CD4-positive, alpha-beta T cell treated with Interleukin-6 for 4 hours (primary cell): Measurements from ENCODE around the gene FAM120A.
"Not testable (repeated sequence)": the region's sequence is repeated elsewhere in the genome, so short reads cannot be mapped to it uniquely, and the experiment has no call there.

ENCODE experiments used
- DNase-seq: peaks from one replicate; pipeline ENCODE4 v3.0.0-alpha.2; 2020; ENCODE audit warnings: mixed read lengths

FAM120A gene

GRCh38 chr9:93475108-93475507 is 23.6 kb downstream of the FAM120A start:
- DNase-seq, result no peak

- DNase-seq, result no peak
Observed at GRCh38 chr9:93475856-93476255, 24.4 kb downstream of the FAM120A start.

- DNase-seq, result no peak
Observed at GRCh38 chr9:93476924-93477323, 25.4 kb downstream of the FAM120A start.

- no peak for DNase-seq
Observed at GRCh38 chr9:93477397-93477796, 25.9 kb downstream of the FAM120A start.

GRCh38 chr9:93479726-93480125 is 28.2 kb downstream of the FAM120A start:
- DNase-seq, result no peak

GRCh38 chr9:93480262-93480661 is 28.8 kb downstream of the FAM120A start:
- no peak for DNase-seq

- no peak for DNase-seq
Observed at GRCh38 chr9:93480728-93481324, 29.3 kb downstream of the FAM120A start.

GRCh38 chr9:93483497-93483896 is 32.0 kb downstream of the FAM120A start:
- DNase-seq, result no peak

GRCh38 chr9:93486268-93486667 is 34.8 kb downstream of the FAM120A start:
- no peak for DNase-seq

- DNase-seq, result no peak
Observed at GRCh38 chr9:93488244-93488643, 36.8 kb downstream of the FAM120A start.

- DNase-seq, result no peak
Observed at GRCh38 chr9:93491593-93492232, 40.2 kb downstream of the FAM120A start.

- no peak for DNase-seq
Observed at GRCh38 chr9:93492327-93492726, 40.8 kb downstream of the FAM120A start.

GRCh38 chr9:93493949-93494348 is 42.5 kb downstream of the FAM120A start:
- no peak for DNase-seq

- DNase-seq, result no peak
Observed at GRCh38 chr9:93496285-93496684, 44.8 kb downstream of the FAM120A start.

GRCh38 chr9:93500571-93501298 is 49.2 kb downstream of the FAM120A start:
- DNase-seq, result no peak

- DNase-seq, result peak; percentile 19
Observed at GRCh38 chr9:93501406-93501805, 49.9 kb downstream of the FAM120A start.

GRCh38 chr9:93503381-93503780 is 51.9 kb downstream of the FAM120A start:
- no peak for DNase-seq

GRCh38 chr9:93505541-93506132 is 54.2 kb downstream of the FAM120A start:
- DNase-seq, result no peak

- no peak for DNase-seq
Observed at GRCh38 chr9:93507768-93508167, 56.3 kb downstream of the FAM120A start.

GRCh38 chr9:93508207-93508606 is 56.7 kb downstream of the FAM120A start:
- no peak for DNase-seq

GRCh38 chr9:93509084-93509483 is 57.6 kb downstream of the FAM120A start:
- no peak for DNase-seq

- no peak for DNase-seq
Observed at GRCh38 chr9:93510041-93510440, 58.6 kb downstream of the FAM120A start.

- DNase-seq, result not testable (repeated sequence)
Observed at GRCh38 chr9:93511228-93511627, 59.7 kb downstream of the FAM120A start.
